Activated T-cell treated with anti-CD3 and anti-CD28 coated beads, Interleukin-2, amount 50 U/mL, for 72 hours (primary cell): ENCODE results near the gene SETBP1. TPM values are rescaled to one million over a fixed set of nuclear protein-coding genes. Genes with fewer than 3 reads are reported as not detected.

Source experiments
- ATAC-seq, 2 donors: fragments of 150-1000 bp; cut with Tn5 transposase; replicated peaks in 1 of 2; 2 replicates each; pipeline ENCODE4 v1.10.0; 2021; ENCODE audit warnings: moderate library complexity in 2 of 2, mild to moderate bottlenecking in 1 of 2
- DNase-seq, 2 donors: peaks; one replicate each; pipeline ENCODE4 v3.0.0; 2021 to 2022; ENCODE audit warnings: mixed read lengths in 1 of 2
- H3K27ac Mint-ChIP-seq: one replicate; pipeline ENCODE4 v1.8.0; 2022; ENCODE audit warnings: mild to moderate bottlenecking, moderate library complexity, mixed read lengths
- H3K27me3 Mint-ChIP-seq: one replicate; pipeline ENCODE4 v1.8.0; 2022; ENCODE audit warnings: low read depth, mixed read lengths
- H3K36me3 Mint-ChIP-seq, 2 donors: one replicate each; pipeline ENCODE4 v1.8.0; 2022; ENCODE audit warnings: mixed read lengths in 2 of 2, mild to moderate bottlenecking in 1 of 2; ENCODE audit not compliant: insufficient read depth in 2 of 2
- H3K4me1 Mint-ChIP-seq: one replicate; pipeline ENCODE4 v1.8.0; 2022; ENCODE audit warnings: low read depth, mixed read lengths
- H3K4me3 Mint-ChIP-seq, 2 donors: one replicate each; pipeline ENCODE4 v1.8.0; 2022; ENCODE audit warnings: mild to moderate bottlenecking in 2 of 2, mixed read lengths in 2 of 2, moderate library complexity in 2 of 2
- H3K9me3 Mint-ChIP-seq, 2 donors: one replicate each; pipeline ENCODE4 v1.8.0; 2022; ENCODE audit warnings: mixed read lengths in 2 of 2
- total RNA-seq, 2 donors: library from RNA; stranded (reverse); gene quantifications; one replicate each; pipeline ENCODE4 v1.2.3, GENCODE V29; 2022

SETBP1 gene
- total RNA-seq, 2 donors from 2014 or later: 3.8 to 13.8 TPM

DNA sequence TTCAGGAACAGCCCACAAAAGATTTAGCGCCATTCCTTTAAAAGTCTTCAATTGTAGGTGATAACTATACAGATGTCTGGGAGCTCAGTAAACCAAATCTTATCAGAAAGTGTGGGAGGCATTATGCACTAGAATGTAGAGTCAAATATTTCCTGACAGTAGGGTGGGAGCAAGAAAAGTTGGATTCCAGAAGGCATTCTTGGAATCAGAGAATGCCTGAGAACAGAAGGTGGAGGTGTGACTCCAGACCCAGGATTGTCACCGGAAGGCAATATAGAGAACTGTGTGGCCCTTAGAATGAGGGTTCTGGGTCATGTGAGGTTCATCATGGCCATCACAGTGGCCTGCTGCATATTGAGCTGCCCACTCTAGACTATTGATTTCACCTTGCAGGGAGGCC lies 90.0 kb downstream of the SETBP1 start:
- no peak for DNase-seq
- no peak for ATAC-seq
- H3K4me3 Mint-ChIP-seq: no peak overlapping the region
- H3K9me3 Mint-ChIP-seq: peaks cover 0 to 3% of the 10 kb centered on the region in 2 donors
- H3K27me3 Mint-ChIP-seq: peaks cover 36% of the 10 kb centered on the region
- H3K27ac Mint-ChIP-seq: peak overlapping the region; percentile 31
- H3K4me1 Mint-ChIP-seq: peaks cover 22% of the 10 kb centered on the region
- no peaks in the 10 kb centered on the region for H3K36me3 Mint-ChIP-seq

DNA sequence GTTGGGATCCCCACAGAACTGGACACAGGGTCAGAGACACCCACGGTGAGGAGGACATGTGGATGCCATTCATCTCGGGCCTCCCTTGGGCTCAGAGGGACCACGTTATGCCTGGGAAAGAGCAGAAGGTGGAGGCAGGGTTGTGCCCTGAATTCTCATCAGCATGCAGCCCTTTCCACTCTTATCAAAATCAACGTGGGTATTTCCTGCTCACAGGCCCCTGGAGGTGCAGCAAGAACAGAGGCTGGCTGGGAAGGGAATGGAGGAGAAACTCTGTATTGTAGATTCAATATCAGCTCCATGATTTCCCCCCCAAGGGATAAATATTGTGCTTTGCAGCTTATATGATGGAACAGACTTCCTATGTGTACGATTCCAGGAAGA lies 90.9 kb downstream of the SETBP1 start:
- H3K4me1 Mint-ChIP-seq: peaks cover 22% of the 10 kb centered on the region
- H3K27me3 Mint-ChIP-seq: peaks cover 32% of the 10 kb centered on the region
- H3K4me3 Mint-ChIP-seq: no peak overlapping the region
- DNase-seq (no peak), ATAC-seq (no peak)
- H3K9me3 Mint-ChIP-seq: no peaks in the 10 kb centered on the region
- H3K27ac Mint-ChIP-seq: no peak overlapping the region
- H3K36me3 Mint-ChIP-seq: no peaks in the 10 kb centered on the region

DNA sequence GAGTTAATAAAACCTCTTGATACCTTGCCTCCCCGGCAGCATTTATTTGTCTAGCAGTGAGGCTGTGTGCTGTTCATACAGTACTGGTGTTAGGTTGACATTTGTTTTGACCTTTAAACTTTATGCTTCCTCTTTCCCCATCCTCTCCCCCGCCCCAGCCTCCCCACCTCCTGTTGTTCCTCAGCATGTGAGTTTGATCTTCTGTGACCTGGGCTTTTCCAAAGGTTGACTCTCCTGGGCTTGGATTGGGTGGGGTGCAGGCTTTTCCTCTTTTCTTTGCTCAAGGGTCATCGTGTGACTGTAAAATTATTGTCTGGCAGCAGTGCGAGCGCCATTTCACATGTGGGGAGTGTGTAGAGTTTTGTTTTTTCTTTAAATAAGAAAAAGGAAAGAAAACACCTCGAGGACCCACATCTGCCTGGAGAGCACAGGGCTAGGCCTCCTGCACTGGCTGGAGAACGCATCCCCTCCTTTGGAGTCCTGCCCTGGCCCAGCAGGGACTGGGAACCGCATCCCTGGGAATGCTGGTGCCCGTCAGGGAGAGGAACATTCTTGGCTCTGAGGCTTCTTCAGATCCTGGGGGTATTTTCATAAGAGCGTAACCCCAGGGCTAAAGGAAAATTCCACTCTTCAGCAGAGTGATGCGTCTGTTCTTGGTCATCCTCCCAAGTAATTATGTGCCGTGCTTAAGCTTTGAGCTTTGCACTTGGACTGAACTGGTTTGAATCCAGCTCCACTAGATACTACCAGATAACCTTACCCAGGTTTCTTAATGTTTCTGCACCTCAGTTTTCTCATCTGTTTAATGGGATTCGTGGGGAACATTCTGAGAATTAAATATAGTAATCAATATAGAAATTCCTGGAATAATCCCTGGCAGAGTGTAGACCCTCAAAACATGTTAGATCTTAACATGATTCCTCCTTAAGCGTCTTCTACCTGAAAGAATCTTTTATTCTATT lies 91.5 kb downstream of the SETBP1 start:
- H3K36me3 Mint-ChIP-seq: no peaks in the 10 kb centered on the region
- no peak for DNase-seq
- no peak overlapping the region for H3K27ac Mint-ChIP-seq
- peaks cover 26% of the 10 kb centered on the region for H3K27me3 Mint-ChIP-seq
- H3K4me1 Mint-ChIP-seq: peaks cover 22% of the 10 kb centered on the region
- no peaks in the 10 kb centered on the region for H3K9me3 Mint-ChIP-seq
- H3K4me3 Mint-ChIP-seq: no peak overlapping the region
- no peak for ATAC-seq

DNA sequence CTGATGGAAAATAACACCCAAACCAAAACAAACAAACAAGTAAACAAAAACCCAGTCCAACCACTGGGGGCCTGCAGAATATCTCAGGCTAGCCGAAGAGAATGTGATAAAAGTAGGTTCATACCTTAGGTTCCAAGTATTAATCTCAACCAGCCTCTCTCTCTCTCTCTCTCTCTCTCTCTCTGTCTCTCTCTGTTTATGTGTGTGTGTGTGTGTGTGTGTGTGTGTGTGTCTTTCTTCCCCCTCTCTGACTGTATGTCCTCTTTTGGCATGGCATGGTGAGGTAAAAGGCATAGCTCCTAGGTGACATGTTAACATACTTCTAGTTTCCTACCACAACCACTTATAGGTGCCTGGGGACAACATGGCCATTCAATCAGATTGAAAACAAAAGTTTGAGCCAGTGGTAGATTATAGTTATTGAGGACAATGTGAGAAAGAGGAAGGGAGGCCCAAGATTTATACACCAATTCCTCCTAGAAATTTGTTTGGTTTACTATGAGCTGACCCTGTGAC lies 93.0 kb downstream of the SETBP1 start:
- H3K4me1 Mint-ChIP-seq: peaks cover 22% of the 10 kb centered on the region
- ATAC-seq (no peak), DNase-seq (no peak)
- H3K9me3 Mint-ChIP-seq: no peaks in the 10 kb centered on the region
- H3K36me3 Mint-ChIP-seq: no peaks in the 10 kb centered on the region
- H3K27me3 Mint-ChIP-seq: peaks cover 20% of the 10 kb centered on the region
- no peak overlapping the region for H3K27ac Mint-ChIP-seq
- H3K4me3 Mint-ChIP-seq: no peak overlapping the region

DNA sequence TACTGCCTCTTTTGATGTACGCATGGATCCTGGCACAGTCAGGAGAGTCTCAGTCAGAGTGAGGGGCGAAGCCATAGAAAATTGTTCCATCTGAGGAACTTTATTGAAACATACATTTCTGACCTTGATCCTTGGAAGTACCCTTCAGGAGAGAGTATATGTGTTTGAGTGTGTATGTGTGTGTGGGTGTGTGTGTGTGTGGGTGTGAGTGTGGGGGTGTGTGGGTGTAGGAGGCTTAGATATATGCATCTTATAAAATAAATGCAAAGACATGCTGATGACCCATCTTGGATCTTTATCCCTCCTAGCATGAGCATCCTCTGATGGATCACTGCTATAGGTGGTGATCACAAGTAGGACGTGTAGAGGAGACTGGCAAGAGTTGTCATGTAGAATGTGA lies 93.5 kb downstream of the SETBP1 start:
- no peak overlapping the region for H3K27ac Mint-ChIP-seq

DNA sequence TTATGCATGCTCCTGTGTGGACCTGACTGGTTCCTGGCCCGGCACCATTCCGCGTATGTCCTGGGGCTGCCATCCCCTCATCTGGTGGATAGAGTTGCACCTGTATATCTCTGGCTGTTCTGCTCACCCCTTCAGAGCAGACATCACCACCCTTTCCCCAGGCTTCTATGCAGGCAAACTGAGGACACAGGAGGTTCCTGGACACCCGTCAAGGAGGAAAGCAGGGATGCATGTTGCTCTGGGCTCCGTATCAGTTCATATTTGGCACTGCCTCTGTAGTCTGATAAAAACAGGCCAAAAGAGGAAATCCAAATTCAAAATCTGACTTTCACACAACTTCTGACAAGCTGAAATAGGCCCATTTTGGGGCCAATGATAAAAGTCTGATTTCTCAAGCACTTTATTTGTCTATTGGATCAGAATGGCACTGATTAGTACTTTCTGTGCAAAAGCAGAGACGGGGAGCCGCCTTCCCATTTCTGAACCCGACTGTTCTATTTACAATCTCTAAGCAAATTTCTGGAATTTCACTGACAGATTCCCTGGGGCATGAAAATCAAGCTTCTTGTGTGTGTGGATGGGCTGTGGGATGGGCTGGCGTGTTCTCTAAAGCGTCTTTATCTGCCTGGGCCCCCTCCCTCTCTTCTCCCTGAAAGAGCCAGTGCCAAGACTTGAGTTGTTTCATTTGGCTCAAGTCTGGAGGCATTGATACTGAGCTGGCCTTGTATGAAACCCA lies 96.9 kb downstream of the SETBP1 start:
- Mint-ChIP-seq H3K27ac (no peak overlapping the region), H3K9me3 (no peaks in the 10 kb centered on the region), H3K36me3 (no peaks in the 10 kb centered on the region), H3K4me1 (peaks cover 16% of the 10 kb centered on the region), H3K4me3 (no peak overlapping the region), H3K27me3 (peaks cover 32% of the 10 kb centered on the region)
- ATAC-seq (no peak), DNase-seq (no peak)

More for the DNA sequence above, 93.5 kb downstream of the SETBP1 start:
- peaks cover 22% of the 10 kb centered on the region for H3K4me1 Mint-ChIP-seq
- no peaks in the 10 kb centered on the region for H3K9me3 Mint-ChIP-seq
- peaks cover 21% of the 10 kb centered on the region for H3K27me3 Mint-ChIP-seq
- H3K4me3 Mint-ChIP-seq: no peak overlapping the region
- H3K36me3 Mint-ChIP-seq: no peaks in the 10 kb centered on the region
- ATAC-seq: no peak
- no peak for DNase-seq

DNA sequence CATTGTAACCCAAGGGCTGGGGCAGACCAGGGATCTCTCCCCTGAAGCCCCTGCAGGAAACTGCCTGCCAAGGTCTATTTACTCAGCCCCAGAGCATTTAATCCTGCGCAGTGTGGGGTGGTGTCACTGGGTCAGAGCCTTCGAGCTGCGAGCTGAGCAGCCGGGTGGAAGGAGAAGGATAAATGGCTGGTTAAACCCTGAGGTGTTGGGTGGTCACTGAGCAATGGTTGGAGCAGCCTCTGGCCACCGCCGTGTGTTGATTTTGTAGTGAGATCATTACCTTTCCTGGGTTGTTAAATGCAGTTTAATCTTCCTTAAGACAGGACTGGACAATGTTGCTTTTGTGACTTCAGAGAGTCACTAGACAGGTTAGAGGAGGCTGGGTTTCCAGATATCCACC lies 98.1 kb downstream of the SETBP1 start:
- Mint-ChIP-seq H3K27ac (no peak overlapping the region), H3K36me3 (no peaks in the 10 kb centered on the region), H3K4me1 (peaks cover 10% of the 10 kb centered on the region), H3K9me3 (no peaks in the 10 kb centered on the region), H3K4me3 (no peak overlapping the region), H3K27me3 (peaks cover 25% of the 10 kb centered on the region)
- ATAC-seq (no peak), DNase-seq (no peak)

DNA sequence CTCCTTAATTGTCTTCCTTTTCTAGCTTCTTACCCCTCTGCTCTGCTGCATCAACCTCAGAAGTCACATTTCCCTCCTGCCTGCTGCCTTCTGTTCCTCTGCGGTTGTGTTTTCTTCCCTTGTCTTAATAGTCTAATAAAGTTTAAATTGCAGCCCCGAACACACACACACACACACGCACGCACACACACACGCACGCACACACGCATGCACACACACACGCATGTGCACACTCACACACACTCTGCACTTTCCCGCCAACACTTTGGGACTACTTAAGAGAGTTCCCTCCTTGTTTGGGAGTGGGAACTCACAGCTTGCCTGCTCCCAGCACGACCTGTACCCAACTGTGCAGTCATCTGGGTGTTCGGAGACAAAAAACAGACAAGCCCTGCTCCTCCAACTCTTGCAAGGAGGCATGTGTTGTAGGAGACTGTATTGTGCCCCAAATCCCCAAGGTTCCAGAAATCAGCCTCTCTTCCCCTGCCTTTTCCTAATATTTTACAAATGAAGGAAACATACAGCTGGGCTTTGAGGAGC lies 99.1 kb downstream of the SETBP1 start:
- H3K9me3 Mint-ChIP-seq: no peaks in the 10 kb centered on the region
- DNase-seq (no peak), ATAC-seq (no peak)
- H3K27me3 Mint-ChIP-seq: peaks cover 22% of the 10 kb centered on the region
- no peak overlapping the region for H3K4me3 Mint-ChIP-seq
- no peaks in the 10 kb centered on the region for H3K36me3 Mint-ChIP-seq
- no peaks in the 10 kb centered on the region for H3K4me1 Mint-ChIP-seq
- no peak overlapping the region for H3K27ac Mint-ChIP-seq

DNA sequence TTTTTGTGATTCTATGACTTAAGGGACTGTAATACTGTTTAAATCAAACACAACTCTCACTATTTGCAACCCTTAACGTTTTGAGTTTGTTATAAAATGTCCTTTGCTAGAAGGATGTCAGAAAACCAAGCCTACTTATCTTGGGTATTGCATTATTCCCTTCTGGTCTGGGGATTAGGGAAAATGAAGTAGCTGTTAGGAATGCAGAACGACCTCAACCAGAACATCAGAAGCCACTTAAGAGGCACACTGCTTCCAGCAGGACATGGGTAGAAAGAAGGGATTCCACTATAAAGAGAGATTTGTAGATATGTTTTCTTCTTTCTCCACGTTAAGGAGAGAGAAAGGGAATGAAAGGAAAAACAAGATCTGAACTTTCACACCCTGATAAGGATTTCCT lies 101.2 kb downstream of the SETBP1 start:
- Mint-ChIP-seq H3K9me3 (no peaks in the 10 kb centered on the region), H3K27me3 (peaks cover 16% of the 10 kb centered on the region), H3K27ac (no peak overlapping the region), H3K4me1 (peaks cover 13% of the 10 kb centered on the region), H3K36me3 (no peaks in the 10 kb centered on the region), H3K4me3 (no peak overlapping the region)
- ATAC-seq: no peak
- no peak for DNase-seq

DNA sequence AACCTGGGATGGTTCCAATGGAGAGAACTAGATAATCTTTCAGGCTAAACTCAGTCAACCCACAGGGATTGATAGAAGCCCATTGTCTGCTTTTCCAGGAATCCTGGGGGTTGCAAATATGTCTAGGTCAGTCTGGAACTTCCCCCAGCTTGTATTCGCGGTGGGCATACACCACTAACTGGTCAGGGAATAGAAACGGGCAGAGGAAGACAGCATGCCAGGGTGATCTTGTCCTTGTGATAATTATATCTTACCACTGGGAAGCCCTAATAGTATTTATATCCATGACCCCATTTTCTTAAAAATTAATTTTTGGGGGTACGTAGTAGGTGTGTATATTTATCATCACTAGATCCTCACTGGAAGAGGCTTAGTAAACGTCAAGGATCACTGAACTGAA lies 101.9 kb downstream of the SETBP1 start:
- H3K4me1 Mint-ChIP-seq: peaks cover 13% of the 10 kb centered on the region
- no peaks in the 10 kb centered on the region for H3K36me3 Mint-ChIP-seq
- no peak for DNase-seq
- peaks cover 20% of the 10 kb centered on the region for H3K27me3 Mint-ChIP-seq
- no peak for ATAC-seq
- no peak overlapping the region for H3K27ac Mint-ChIP-seq
- no peak overlapping the region for H3K4me3 Mint-ChIP-seq
- no peaks in the 10 kb centered on the region for H3K9me3 Mint-ChIP-seq

DNA sequence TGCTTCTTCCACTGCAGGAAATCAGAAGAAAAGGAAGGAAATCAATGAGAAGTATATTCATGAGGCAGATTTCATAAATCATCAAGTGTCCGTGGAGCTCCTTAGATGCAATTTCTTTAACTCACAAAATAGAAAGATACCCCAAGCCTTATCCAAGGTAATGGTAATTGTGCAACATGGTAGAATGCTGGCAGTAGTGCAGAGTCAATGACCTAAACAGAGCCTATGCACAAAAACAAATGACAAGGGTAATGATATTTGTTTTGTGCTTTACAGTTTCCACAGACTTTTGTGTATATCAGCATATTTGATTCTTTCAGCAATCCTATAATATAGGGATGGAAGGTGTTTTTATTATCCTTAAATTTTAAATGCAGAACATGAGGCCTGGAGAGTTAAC lies 102.7 kb downstream of the SETBP1 start:
- DNase-seq (no peak), ATAC-seq (no peak)
- Mint-ChIP-seq H3K27me3 (peaks cover 20% of the 10 kb centered on the region), H3K27ac (no peak overlapping the region), H3K9me3 (no peaks in the 10 kb centered on the region), H3K4me1 (peaks cover 13% of the 10 kb centered on the region), H3K4me3 (no peak overlapping the region), H3K36me3 (no peaks in the 10 kb centered on the region)

DNA sequence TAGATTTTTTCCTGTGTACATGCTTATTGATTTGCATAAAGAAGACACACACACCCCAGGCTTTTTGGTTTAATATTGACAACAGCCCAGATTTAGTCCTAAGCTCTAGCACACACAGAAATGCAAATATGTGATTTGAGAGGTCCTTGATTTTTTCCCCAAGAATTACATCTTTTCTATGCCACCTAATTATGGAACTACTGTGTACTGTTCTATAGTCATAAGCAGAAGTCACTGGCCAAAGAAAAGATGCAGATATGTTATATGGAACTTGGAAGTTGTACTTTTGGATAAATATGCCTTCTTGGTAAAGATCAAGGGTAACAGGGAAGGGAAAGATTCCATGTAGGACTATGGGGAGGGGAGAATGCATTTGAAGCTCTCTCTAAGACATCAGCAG lies 105.6 kb downstream of the SETBP1 start:
- peaks cover 14% of the 10 kb centered on the region for H3K27me3 Mint-ChIP-seq
- no peaks in the 10 kb centered on the region for H3K36me3 Mint-ChIP-seq
- no peak overlapping the region for H3K27ac Mint-ChIP-seq
- no peaks in the 10 kb centered on the region for H3K9me3 Mint-ChIP-seq
- ATAC-seq: no peak
- peaks cover 13% of the 10 kb centered on the region for H3K4me1 Mint-ChIP-seq
- peak overlapping the region in 1 of 2 donors; percentile 35 for H3K4me3 Mint-ChIP-seq
- no peak for DNase-seq

DNA sequence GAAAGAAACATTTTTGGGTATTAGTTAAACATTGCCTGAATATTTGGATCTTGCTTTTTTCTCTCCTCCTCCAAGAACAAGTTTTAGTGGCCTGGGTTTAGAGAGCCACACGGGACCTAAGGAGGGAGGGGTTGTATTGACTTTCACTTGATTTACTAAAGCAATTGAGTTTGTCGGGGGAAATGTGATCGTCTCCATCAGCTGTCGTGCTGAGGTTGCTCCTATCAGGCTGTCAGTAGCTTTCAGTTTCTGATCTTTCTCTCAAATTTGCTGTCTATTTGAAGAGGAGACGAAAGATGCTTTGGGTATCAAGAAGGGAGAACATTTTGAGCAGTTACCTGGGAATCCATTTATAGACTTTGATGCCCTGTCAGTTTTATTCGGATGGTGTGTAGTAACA lies 106.0 kb downstream of the SETBP1 start:
- no peak for ATAC-seq
- Mint-ChIP-seq H3K36me3 (no peaks in the 10 kb centered on the region), H3K9me3 (no peaks in the 10 kb centered on the region), H3K27ac (peak overlapping the region; percentile 6), H3K27me3 (peaks cover 17% of the 10 kb centered on the region), H3K4me3 (peak overlapping the region; percentile 7 to 35), H3K4me1 (peaks cover 13% of the 10 kb centered on the region)
- no peak for DNase-seq
